Measurements from ENCODE around the gene KLHL18. TPM values are rescaled to one million over a fixed set of nuclear protein-coding genes. Genes with fewer than 3 reads are reported as not detected.
"Not testable (repeated sequence)": the region's sequence is repeated elsewhere in the genome, so short reads cannot be mapped to it uniquely, and the experiment has no call there.

KLHL18 gene
- total RNA-seq, 6 experiments from 2014 or later, result 4.3 to 11.4 (median 8.1) TPM

GRCh38 chr3:47367631-47368030 is 84.9 kb downstream of the KLHL18 start:
- Histone ChIP-seq H3K4me1 (no peaks in the 10 kb centered on the region), H3K27me3 (no peaks in the 10 kb centered on the region), H3K9me3 (no peaks in the 10 kb centered on the region), H3K36me3 (no peaks in the 10 kb centered on the region), H3K4me3 (no peak overlapping the region), H3K27ac (no peak overlapping the region)
- ATAC-seq, result no peak
- TF ChIP-seq POLR2A (IDR thresholded peaks at IDR 0.05), result no peak
- TF ChIP-seq, protein P1, sequence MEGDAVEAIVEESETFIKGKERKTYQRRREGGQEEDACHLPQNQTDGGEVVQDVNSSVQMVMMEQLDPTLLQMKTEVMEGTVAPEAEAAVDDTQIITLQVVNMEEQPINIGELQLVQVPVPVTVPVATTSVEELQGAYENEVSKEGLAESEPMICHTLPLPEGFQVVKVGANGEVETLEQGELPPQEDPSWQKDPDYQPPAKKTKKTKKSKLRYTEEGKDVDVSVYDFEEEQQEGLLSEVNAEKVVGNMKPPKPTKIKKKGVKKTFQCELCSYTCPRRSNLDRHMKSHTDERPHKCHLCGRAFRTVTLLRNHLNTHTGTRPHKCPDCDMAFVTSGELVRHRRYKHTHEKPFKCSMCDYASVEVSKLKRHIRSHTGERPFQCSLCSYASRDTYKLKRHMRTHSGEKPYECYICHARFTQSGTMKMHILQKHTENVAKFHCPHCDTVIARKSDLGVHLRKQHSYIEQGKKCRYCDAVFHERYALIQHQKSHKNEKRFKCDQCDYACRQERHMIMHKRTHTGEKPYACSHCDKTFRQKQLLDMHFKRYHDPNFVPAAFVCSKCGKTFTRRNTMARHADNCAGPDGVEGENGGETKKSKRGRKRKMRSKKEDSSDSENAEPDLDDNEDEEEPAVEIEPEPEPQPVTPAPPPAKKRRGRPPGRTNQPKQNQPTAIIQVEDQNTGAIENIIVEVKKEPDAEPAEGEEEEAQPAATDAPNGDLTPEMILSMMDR (IDR thresholded peaks at IDR 0.05), result no peak
- intact Hi-C loops (cut with DNase I), result no loop called here
- WGBS (ENCODE audit: insufficient coverage, low coverage, low lambda C conversion rate, missing lambda C conversion rate), result 94% methylated on average over 7 of the region's 7 CpGs
- DNase-seq, result no peak

DNA sequence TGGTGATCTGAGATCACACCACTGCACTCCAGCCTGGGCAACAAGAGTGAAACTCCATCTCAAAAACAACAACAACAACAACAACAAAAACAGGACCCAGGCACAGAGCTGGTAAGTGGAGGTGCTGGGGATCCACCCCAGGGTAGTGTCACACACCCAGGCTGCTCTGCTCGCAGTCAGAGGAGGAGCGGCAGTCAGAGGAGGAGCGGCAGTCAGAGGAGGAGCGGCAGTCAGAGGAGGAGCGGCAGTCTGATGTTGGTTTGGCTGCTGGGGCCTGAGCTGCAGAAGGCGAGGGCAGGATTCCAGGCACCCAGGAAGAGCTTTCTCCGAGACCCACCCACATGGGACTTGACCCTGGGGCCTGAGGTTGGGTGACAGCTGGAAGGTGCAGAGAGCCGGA is 87.3 kb downstream of the KLHL18 start:
- H3K9me3 ChIP-seq; H3K27me3 ChIP-seq; H3K4me1 ChIP-seq; H3K36me3 ChIP-seq; ATAC-seq; H3K27ac ChIP-seq; intact Hi-C loops (cut with DNase I); H3K4me3 ChIP-seq; DNase-seq: not testable (repeated sequence)
- WGBS (ENCODE audit: insufficient coverage, low coverage, low lambda C conversion rate, missing lambda C conversion rate), result no CpG with 5 or more reads among the region's 8 CpGs

- Histone ChIP-seq H3K36me3 (no peaks in the 10 kb centered on the region), H3K4me3 (no peak overlapping the region), H3K27ac (no peak overlapping the region), H3K4me1 (no peaks in the 10 kb centered on the region), H3K9me3 (no peaks in the 10 kb centered on the region), H3K27me3 (no peaks in the 10 kb centered on the region)
- TF ChIP-seq, protein P1 (IDR thresholded peaks at IDR 0.05), result peak in 3 of 4 donors; percentile 49 to 55 (median 53)
- TF ChIP-seq POLR2A (IDR thresholded peaks at IDR 0.05), result no peak
- peak; percentile 44 to 57 (median 48) for ATAC-seq
- whole genome bisulfite sequencing (ENCODE audit: insufficient coverage, low coverage, low lambda C conversion rate, missing lambda C conversion rate), result 2% methylated on average over 6 of the region's 13 CpGs
- intact Hi-C loops (cut with DNase I), result no loop called here
- DNase-seq, result peak in 1 of 3 donors; percentile 43
Measured at GRCh38 chr3:47370887-47371697, 88.3 kb downstream of the KLHL18 start.

DNA sequence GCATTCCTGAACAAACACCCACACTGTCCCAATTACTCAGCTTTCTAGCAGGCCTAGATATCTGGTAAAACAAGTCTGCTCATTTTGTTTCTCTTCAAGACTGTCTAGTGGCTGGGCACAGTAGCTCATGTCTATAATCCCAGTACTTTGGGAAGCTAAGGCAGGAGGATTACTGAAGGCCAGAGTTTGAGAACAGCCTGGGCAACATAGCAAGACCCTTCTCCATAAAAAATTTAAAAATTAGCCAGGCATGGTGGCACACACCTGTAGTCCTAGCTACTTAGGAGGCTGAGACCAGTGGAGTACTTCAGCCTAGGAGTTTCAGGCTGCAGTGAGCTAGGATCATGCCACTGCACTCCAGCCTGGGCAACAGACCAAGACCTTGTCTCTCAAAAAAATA is 91.8 kb downstream of the KLHL18 start:
- DNase-seq (no peak), ATAC-seq (no peak)
- H3K27ac ChIP-seq, result no peak overlapping the region
- H3K9me3 ChIP-seq, result no peaks in the 10 kb centered on the region
- TF ChIP-seq, protein P1 (IDR thresholded peaks at IDR 0.05), result no peak
- no peak for TF ChIP-seq POLR2A (IDR thresholded peaks at IDR 0.05)
- no peaks in the 10 kb centered on the region for H3K27me3 ChIP-seq
- no peaks in the 10 kb centered on the region for H3K36me3 ChIP-seq
- H3K4me3 ChIP-seq, result no peak overlapping the region
- intact Hi-C loops (cut with DNase I), result no loop called here
- peaks cover 0 to 10% (median 0%) of the 10 kb centered on the region in 4 donors for H3K4me1 ChIP-seq

- WGBS (ENCODE audit: insufficient coverage, low coverage, low lambda C conversion rate, missing lambda C conversion rate), result 72% methylated on average over 3 of the region's 3 CpGs
- no peaks in the 10 kb centered on the region for H3K9me3 ChIP-seq
- no peak overlapping the region for H3K4me3 ChIP-seq
- H3K27ac ChIP-seq, result no peak overlapping the region
- intact Hi-C loops (cut with DNase I), result no loop called here
- ATAC-seq (no peak), DNase-seq (no peak)
- no peaks in the 10 kb centered on the region for H3K27me3 ChIP-seq
- no peak for TF ChIP-seq POLR2A (IDR thresholded peaks at IDR 0.05)
- TF ChIP-seq, protein P1 (IDR thresholded peaks at IDR 0.05), result no peak
- no peaks in the 10 kb centered on the region for H3K36me3 ChIP-seq
- peaks cover 0 to 15% (median 0%) of the 10 kb centered on the region in 4 donors for H3K4me1 ChIP-seq
Measured at GRCh38 chr3:47376393-47376792, 93.6 kb downstream of the KLHL18 start.
